GM21529 (cell line): Measurements from ENCODE around the gene GRIK3.

Experiments
- ATAC-seq: cut with Tn5 transposase; IDR thresholded peaks from one replicate; pipeline ENCODE4 v1.9.1; 2021; ENCODE audit not compliant: unreplicated experiment

Gene GRIK3

GRCh38 chr1:37047542-37047941, 13.2 kb upstream of the GRIK3 start:
- no peak for ATAC-seq

- no peak for ATAC-seq
Measured at GRCh38 chr1:37043101-37043500, 8.8 kb upstream of the GRIK3 start.

GRCh38 chr1:37042506-37042905, 8.2 kb upstream of the GRIK3 start:
- no peak for ATAC-seq

- ATAC-seq, result no peak
Measured at GRCh38 chr1:37041483-37041882, 7.2 kb upstream of the GRIK3 start.

- ATAC-seq, result no peak
Measured at GRCh38 chr1:37040773-37041172, 6.5 kb upstream of the GRIK3 start.

GRCh38 chr1:37040261-37040660, 5.9 kb upstream of the GRIK3 start:
- ATAC-seq, result no peak

- ATAC-seq, result no peak
Measured at GRCh38 chr1:37038227-37039093, 4.1 kb upstream of the GRIK3 start.

- no peak for ATAC-seq
Measured at GRCh38 chr1:37037690-37038089, 3.4 kb upstream of the GRIK3 start.

- ATAC-seq, result no peak
Measured at GRCh38 chr1:37036667-37037053, 2.3 kb upstream of the GRIK3 start.

- no peak for ATAC-seq
Measured at GRCh38 chr1:37035796-37036666, 1.7 kb upstream of the GRIK3 start.

- ATAC-seq, result no peak
Measured at GRCh38 chr1:37035014-37035691, 838 bp upstream of the GRIK3 start.

- ATAC-seq, result no peak
Measured at GRCh38 chr1:37033355-37034101, 787 bp downstream of the GRIK3 start.

- no peak for ATAC-seq
Measured at GRCh38 chr1:37032660-37033354, 1.5 kb downstream of the GRIK3 start.

- ATAC-seq, result no peak
Measured at GRCh38 chr1:37031871-37032270, 2.4 kb downstream of the GRIK3 start.

- no peak for ATAC-seq
Measured at GRCh38 chr1:37031429-37031828, 2.9 kb downstream of the GRIK3 start.

GRCh38 chr1:37028981-37029617, 5.2 kb downstream of the GRIK3 start:
- ATAC-seq, result no peak

GRCh38 chr1:37021502-37021901, 12.8 kb downstream of the GRIK3 start:
- no peak for ATAC-seq

- no peak for ATAC-seq
Measured at GRCh38 chr1:37020653-37021277, 13.6 kb downstream of the GRIK3 start.

GRCh38 chr1:37018510-37018909, 15.8 kb downstream of the GRIK3 start:
- ATAC-seq, result no peak
